Occipital lobe (tissue), 2 donors: Measurements from ENCODE around the gene SARS2. TPM values are rescaled to one million over a fixed set of nuclear protein-coding genes. Genes with fewer than 3 reads are reported as not detected.

Experiments
- DNase-seq: peaks from one replicate; lab custom pipeline; 2025; lab: John Stamatoyannopoulos, UW
- total RNA-seq: library from RNA; depleted of rRNA; stranded (reverse); fragments of >200 nt; gene quantifications from one replicate; pipeline ENCODE4 v1.2.3, GENCODE V29; 2014

SARS2 gene
- total RNA-seq, 1 donor from 2014 or later = 5.0 TPM

- DNase-seq = no peak
These were observed 12.6 kb downstream of the SARS2 start for GRCh38 chr19:38917921-38918491.

DNA sequence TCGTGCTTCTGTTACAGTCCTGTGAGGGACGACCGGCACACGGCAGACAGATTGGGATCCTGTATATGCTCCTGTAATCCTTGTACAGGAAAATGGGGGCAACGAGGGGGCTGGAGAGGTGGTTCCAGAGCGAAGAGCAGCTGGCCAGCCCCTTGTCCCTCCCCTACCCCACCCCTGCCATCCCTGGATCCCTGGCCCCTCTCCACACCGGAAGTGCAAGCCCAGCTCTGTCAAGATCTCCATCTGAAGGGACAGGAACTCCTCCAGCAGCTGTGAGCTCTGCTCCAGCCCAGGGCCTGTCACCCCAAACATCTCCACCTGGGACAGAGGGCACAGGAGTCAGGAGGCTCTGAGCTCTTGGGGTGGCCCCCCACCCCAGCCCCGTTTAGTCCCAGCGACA, 13.0 kb downstream of the SARS2 start:
- no peak for DNase-seq

- DNase-seq = no peak
These were observed 14.9 kb downstream of the SARS2 start for GRCh38 chr19:38915329-38916321.

DNA sequence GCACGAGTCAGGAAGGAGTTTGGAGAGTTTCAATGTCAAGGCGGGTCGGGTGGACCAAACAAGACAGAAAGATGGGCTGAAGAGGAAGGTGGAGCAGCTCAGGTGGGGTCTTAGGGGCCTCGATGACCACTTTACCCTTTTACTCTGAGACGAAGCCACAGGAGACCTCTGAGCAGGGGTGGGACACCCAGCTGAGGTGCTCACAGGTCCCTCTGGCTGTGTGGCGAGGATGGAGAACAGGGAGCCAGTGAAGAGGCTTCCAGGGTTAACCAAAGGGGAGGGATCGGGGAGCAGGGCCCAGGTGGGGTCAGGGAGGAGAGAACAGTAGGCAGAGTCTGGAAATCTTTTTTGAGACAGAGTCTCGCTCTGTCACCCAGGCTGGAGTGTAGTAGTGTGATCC, 16.6 kb downstream of the SARS2 start:
- DNase-seq = no peak

GRCh38 chr19:38912600-38913514, 17.7 kb downstream of the SARS2 start:
- DNase-seq = no peak

DNA sequence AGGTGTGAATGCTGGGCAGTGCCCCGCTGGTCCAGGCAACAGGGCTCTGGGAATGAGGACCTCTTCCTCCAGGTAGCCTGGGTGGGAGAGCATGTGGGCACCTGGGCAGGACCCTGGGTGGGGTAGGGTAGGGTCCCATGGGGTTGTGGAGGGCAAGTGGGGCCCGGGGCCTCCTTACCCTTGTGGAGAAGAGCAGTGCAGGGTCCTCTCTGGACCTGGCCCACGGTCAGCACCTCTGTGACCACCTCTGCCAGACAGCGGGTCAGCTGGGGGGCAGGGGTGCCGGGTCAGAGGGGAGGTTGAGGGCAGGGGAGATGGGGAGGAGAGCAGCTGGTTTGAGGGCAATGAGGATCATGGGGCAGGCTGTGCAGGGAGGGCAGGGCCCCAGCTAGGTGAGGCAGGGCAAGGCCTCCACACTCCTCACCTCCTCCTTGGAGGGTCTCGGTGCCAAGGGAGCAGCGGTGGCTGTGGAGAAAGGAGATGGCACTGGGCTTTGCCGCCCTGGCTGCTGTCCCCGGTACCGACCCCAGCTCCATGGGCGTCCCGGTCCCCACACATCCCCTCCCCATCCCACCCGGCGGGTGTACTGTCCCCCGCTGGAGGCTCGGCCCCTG, 19.1 kb downstream of the SARS2 start:
- no peak for DNase-seq

GRCh38 chr19:38910488-38910887, 20.1 kb downstream of the SARS2 start:
- no peak for DNase-seq

- DNase-seq = no peak
These were observed 21.7 kb downstream of the SARS2 start for GRCh38 chr19:38908911-38909310.

DNA sequence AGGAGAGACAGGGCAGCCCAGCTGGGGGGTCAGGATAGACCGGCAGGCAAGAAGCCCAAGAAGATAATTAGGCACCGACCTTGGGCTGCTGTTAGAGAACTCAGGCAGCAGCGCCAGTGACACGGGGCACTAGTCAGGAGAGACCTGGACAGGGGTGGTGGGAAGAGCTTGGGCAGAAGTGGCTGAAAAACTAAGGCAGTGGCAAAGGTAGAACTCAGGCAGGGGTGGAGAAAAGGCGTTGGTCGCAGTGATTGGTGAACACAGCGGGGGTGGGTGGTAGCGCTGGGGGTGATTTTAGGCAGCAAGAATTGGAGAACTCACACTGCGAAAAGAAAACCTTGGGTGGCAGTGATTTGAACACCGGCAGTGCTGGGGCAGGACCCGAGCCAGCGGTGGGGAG, 22.9 kb downstream of the SARS2 start:
- DNase-seq = no peak

DNA sequence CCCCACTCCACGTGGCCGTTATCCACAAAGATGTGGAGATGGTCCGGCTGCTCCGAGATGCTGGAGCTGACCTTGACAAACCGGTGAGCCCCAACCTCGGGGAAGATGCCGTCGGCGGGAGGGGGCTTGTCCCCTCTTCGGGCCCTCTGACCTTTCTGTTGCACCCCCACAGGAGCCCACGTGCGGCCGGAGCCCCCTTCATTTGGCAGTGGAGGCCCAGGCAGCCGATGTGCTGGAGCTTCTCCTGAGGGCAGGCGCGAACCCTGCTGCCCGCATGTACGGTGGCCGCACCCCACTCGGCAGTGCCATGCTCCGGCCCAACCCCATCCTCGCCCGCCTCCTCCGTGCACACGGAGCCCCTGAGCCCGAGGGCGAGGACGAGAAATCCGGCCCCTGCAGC, 23.3 kb downstream of the SARS2 start:
- DNase-seq = no peak

DNA sequence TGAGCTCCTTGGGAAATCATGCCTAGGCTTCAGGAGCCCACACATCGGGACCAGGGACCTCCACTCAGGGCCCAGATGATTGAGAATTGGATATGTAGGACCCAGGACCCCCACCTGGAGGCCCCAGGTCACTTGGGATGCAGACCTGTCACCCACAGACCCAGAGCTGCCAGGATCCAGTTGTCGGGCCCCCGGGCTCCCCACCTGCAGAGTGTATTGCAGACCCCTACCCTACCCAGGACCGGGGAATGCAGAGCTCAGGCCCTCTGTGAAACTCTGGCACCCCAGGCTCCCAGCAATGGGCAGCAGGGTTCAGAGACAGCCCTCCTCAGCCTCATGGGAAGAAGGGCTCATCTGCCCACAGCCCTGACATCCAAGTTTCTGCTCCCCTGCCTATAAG, 24.9 kb downstream of the SARS2 start:
- DNase-seq = no peak

- no peak for DNase-seq
These were observed 25.7 kb downstream of the SARS2 start for GRCh38 chr19:38904581-38905539.

DNA sequence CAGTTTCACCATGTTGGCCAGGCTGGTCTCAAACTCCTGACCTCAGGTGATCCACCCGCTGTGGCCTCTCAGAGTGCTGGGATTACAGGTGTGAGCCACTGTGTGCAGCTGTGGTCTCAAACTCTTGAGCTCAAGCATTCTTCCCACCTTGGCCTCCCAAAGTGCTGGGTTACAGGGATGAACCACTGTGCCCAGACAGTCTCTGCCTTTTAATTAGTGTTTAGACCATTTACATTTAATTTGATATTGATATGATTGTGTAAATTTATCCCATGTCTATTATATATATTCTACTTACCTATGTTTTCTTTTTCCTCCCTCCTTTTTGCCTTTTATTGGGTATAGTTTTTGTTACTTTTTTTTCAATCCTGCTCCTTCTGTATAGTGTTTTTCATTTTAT, 28.9 kb downstream of the SARS2 start:
- DNase-seq = no peak

DNA sequence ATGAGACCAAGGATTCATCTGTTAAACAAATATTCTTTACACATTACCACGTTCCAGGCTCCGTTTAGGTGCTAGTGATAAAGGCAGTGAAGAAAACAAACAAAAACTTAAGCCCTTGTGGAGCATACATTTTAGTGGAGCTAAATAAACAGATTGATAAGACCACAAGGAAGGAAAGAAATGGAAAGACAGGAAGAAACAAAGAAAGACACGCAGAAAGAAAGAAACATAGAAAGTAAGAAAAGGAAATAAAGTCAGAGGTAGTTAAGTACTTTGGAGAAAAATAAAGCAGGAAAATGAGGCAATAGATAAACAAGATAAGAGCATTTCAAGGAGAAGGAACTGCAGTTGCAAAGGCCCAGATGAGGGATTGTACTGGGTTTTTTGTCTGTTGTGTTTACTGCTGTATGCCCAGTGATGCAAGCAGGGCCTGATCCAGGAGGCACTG, 29.8 kb downstream of the SARS2 start:
- no peak for DNase-seq

GRCh38 chr19:38900202-38900629, 30.3 kb downstream of the SARS2 start:
- DNase-seq = no peak

GRCh38 chr19:38899447-38900201, 30.9 kb downstream of the SARS2 start, which contains the start of the genes NFKBIB and SIRT2:
Gene NFKBIB, plus strand, starts transcription at chr19:38899969. Its CDS starts 64 bp downstream, at chr19:38900033.
Gene SIRT2, minus strand, starts transcription at chr19:38899618. Its CDS starts 97 bp downstream, at chr19:38899521.
- DNase-seq = peak; percentile 100

DNA sequence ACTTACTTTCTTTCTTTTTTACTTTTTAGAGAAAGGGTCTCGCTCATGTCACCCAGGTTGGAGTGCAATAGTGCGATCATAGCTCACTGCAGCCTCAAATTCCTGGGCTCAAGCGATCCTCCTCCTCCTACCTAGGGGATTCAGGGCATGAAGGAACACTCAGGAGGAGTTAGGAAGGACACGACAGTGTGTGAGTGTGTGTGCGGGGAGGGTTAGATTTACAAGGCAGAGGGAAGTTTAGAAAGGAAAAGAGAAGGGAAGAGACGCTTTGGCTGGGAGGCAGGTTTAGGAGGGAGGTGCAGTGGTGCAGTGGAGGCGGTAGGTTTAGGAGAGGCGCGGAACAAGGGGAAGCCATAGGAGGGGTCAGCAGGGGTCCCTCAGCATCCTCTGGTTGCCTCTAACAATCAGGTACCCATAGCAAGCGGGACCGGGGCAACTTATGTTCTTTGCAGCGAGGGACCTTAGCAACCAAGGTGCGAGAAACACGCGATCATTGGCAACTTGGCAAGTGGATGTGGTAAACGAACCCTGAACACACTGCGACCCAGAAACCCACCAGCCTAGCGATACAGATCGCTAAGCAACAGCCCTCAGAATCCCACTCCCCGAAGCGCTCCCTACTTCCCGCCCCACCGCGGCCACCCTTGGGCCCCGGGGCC, 31.6 kb downstream of the SARS2 start:
- DNase-seq = no peak

GRCh38 chr19:38894968-38895367, 35.6 kb downstream of the SARS2 start:
- no peak for DNase-seq
